HFFc6 (cell line): ENCODE data around the gene CRYBB1. TPM values are rescaled to one million over a fixed set of nuclear protein-coding genes. Genes with fewer than 3 reads are reported as not detected.

ENCODE experiments used
- DNase-seq: peaks from one replicate; pipeline ENCODE4 v3.0.0-alpha.2; 2018
- H3K27ac Mint-ChIP-seq: 2 replicates; pipeline ENCODE4 v1.8.0; 2020; ENCODE audit warnings: mild to moderate bottlenecking, mixed read lengths
- H3K27me3 Mint-ChIP-seq: 2 replicates; pipeline ENCODE4 v1.8.0; 2021; ENCODE audit warnings: mild to moderate bottlenecking, moderate library complexity, mixed read lengths; ENCODE audit not compliant: insufficient read depth
- H3K36me3 Mint-ChIP-seq: 2 replicates; pipeline ENCODE4 v1.8.0; 2021; ENCODE audit warnings: low read depth, mixed read lengths
- H3K4me1 Mint-ChIP-seq: 2 replicates; pipeline ENCODE4 v1.8.0; 2020; ENCODE audit warnings: low read depth, mixed read lengths
- H3K4me3 Mint-ChIP-seq: 2 replicates; pipeline ENCODE4 v1.8.0; 2020; ENCODE audit warnings: mild to moderate bottlenecking, moderate library complexity, mixed read lengths
- H3K9me3 Mint-ChIP-seq: 2 replicates; pipeline ENCODE4 v1.8.0; 2020; ENCODE audit warnings: mild to moderate bottlenecking, mixed read lengths
- CTCF ChIP-seq: fragments of 200-600 bp; sonication (generic); IDR thresholded peaks from 2 replicates; pipeline ENCODE4 v1.5.0; 2021; ENCODE audit warnings: antibody characterized with exemption, mild to moderate bottlenecking
- total RNA-seq, 6 experiments: library from RNA; stranded (reverse); fragmentation: NEBNext Ultra II Directional; extraction: Animal tissue kit (Norgen Biotek cat#: 25700); gene quantifications; 2 replicates in 1 of 6; 3 replicates in 5 of 6; pipeline ENCODE4 v1.2.3, GENCODE V29; 2021

The CRYBB1 gene
- total RNA-seq, 6 experiments from 2014 or later, result not detected

GRCh38 chr22:26610072-26610958 is 7.5 kb downstream of the CRYBB1 start:
- H3K9me3 Mint-ChIP-seq, result no peaks in the 10 kb centered on the region
- no peaks in the 10 kb centered on the region for H3K36me3 Mint-ChIP-seq
- DNase-seq, result peak; percentile 91
- no peak for TF ChIP-seq CTCF
- H3K4me1 Mint-ChIP-seq, result peaks cover 34% of the 10 kb centered on the region
- peak overlapping the region; percentile 86 for H3K27ac Mint-ChIP-seq
- H3K4me3 Mint-ChIP-seq, result peak overlapping the region; percentile 49
- peaks cover 6% of the 10 kb centered on the region for H3K27me3 Mint-ChIP-seq

DNA sequence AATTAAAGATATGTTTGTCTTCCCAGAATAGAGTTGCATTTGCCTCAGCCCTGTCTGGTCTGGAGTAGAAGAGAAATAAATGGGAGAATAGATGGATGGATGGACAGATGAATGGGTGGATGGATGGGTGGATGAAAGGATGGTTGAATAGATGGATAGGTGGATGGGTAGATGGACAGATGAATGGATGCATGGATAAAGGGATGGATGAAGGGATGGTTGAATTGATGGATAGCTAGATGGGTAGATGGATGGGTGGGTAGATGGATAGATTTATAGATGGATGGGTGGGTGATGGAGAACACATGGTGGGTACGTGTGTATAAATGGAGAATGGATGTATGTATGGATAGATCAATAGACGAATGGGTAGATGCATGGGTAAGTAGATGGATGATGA is 8.5 kb downstream of the CRYBB1 start:
- no peak overlapping the region for H3K4me3 Mint-ChIP-seq
- no peak for DNase-seq
- no peaks in the 10 kb centered on the region for H3K36me3 Mint-ChIP-seq
- H3K9me3 Mint-ChIP-seq, result no peaks in the 10 kb centered on the region
- peaks cover 8% of the 10 kb centered on the region for H3K27me3 Mint-ChIP-seq
- H3K27ac Mint-ChIP-seq, result no peak overlapping the region
- peaks cover 34% of the 10 kb centered on the region for H3K4me1 Mint-ChIP-seq
- no peak for TF ChIP-seq CTCF

DNA sequence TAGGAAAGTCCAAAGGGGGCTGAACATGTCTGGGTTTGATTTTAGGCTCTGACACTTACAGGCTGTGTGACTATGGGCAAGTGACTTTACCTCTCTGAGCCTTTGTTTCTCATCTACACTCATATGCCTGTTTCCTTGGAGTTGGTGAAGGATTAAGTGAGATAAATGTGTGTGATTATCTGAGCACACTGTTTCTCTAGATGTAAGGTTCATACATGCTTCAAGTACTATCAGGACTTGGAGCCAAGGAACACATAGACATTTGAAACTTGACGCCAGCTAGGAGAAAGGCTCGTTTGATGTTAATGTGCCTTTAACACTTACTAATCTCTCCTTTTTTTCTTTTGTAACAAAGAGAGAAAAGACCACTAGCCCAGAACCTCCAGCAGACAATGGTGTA is 9.7 kb downstream of the CRYBB1 start:
- Mint-ChIP-seq H3K4me3 (no peak overlapping the region), H3K4me1 (peaks cover 34% of the 10 kb centered on the region), H3K9me3 (no peaks in the 10 kb centered on the region), H3K27me3 (peaks cover 8% of the 10 kb centered on the region), H3K27ac (no peak overlapping the region), H3K36me3 (no peaks in the 10 kb centered on the region)
- TF ChIP-seq CTCF, result no peak
- no peak for DNase-seq

DNA sequence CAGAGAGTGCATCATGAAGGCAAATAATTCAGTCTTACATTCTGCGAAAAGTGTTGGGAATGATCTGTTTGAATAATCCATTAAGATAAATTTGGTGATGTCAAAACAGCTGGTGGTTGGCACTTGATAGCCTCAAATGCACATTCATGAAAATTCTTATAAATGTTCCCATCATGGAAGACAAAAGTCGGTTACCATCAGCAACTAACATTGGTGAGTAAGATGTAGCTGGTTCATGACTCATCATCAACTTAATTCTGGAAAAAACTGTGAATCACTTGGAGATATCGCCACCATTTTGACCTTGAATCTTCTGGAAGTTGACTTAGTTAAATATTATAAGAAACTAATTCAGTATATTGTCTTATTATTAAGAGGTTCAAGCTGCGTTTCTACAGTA is 11.2 kb downstream of the CRYBB1 start:
- no peaks in the 10 kb centered on the region for H3K9me3 Mint-ChIP-seq
- peak overlapping the region; percentile 77 for H3K27ac Mint-ChIP-seq
- no peaks in the 10 kb centered on the region for H3K36me3 Mint-ChIP-seq
- H3K27me3 Mint-ChIP-seq, result peaks cover 8% of the 10 kb centered on the region
- peaks cover 34% of the 10 kb centered on the region for H3K4me1 Mint-ChIP-seq
- no peak for TF ChIP-seq CTCF
- DNase-seq, result peak; percentile 72
- H3K4me3 Mint-ChIP-seq, result no peak overlapping the region

DNA sequence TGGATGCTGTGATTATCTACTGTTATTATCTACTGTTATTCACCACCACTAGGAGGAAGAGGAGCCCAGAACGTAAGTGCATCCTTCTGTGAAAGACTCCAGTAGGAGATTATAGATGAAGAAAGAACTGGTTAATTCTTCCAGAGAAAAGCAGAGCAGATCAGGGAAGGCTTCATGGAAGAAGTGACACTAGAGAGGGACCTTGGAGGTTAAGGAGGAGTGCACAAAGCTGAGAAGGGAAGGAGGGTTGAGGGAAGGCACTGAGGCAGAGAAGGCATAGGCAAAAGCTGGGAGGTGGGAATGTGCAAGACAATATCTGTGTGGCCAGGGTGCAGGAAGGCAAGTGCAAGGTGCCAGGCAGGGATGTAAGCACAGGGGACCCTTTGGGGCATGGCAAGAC is 13.5 kb downstream of the CRYBB1 start:
- DNase-seq, result no peak
- Mint-ChIP-seq H3K4me3 (no peak overlapping the region), H3K9me3 (no peaks in the 10 kb centered on the region), H3K27ac (no peak overlapping the region), H3K36me3 (no peaks in the 10 kb centered on the region), H3K27me3 (peaks cover 2% of the 10 kb centered on the region; the same call in 1 of the 2 replicates), H3K4me1 (peaks cover 16% of the 10 kb centered on the region)
- TF ChIP-seq CTCF, result no peak; the same call in 1 of the 2 replicates
